Stimulated activated CD4-positive, alpha-beta T cell treated with anti-CD3 and anti-CD28 coated beads, Interleukin-1b, Interleukin-23, amount 100 ng/mL, for 1 hour (primary cell): ENCODE data around the gene SDHA.
"Not testable (repeated sequence)": the region's sequence is repeated elsewhere in the genome, so short reads cannot be mapped to it uniquely, and the experiment has no call there.

ENCODE experiments used
- DNase-seq, 2 donors: peaks; one replicate each; pipeline ENCODE4 v3.0.0-alpha.2; 2020; ENCODE audit warnings: low read depth in 2 of 2

SDHA gene

GRCh38 chr5:198516-199196 lies 19.5 kb upstream of the SDHA start:
- DNase-seq: no peak

GRCh38 chr5:199197-199949 lies 18.7 kb upstream of the SDHA start:
- no peak for DNase-seq

GRCh38 chr5:199950-200645 lies 18.0 kb upstream of the SDHA start:
- DNase-seq: no peak

- no peak for DNase-seq
Observed at GRCh38 chr5:200985-201384, 17.1 kb upstream of the SDHA start.

GRCh38 chr5:201672-202071 lies 16.4 kb upstream of the SDHA start:
- no peak for DNase-seq

GRCh38 chr5:203246-203930 lies 14.7 kb upstream of the SDHA start:
- DNase-seq: no peak

GRCh38 chr5:204001-204400 lies 14.1 kb upstream of the SDHA start:
- DNase-seq: no peak

GRCh38 chr5:204462-204861 lies 13.7 kb upstream of the SDHA start:
- DNase-seq: no peak

- DNase-seq: no peak
Observed at GRCh38 chr5:204966-205670, 13.0 kb upstream of the SDHA start.

- no peak for DNase-seq
Observed at GRCh38 chr5:206406-206805, 11.7 kb upstream of the SDHA start.

- DNase-seq: no peak
Observed at GRCh38 chr5:206927-207536, 11.1 kb upstream of the SDHA start.

- DNase-seq: no peak
Observed at GRCh38 chr5:207599-207998, 10.5 kb upstream of the SDHA start.

- no peak for DNase-seq
Observed at GRCh38 chr5:208449-209114, 9.5 kb upstream of the SDHA start.

GRCh38 chr5:213803-214395 lies 4.2 kb upstream of the SDHA start:
- no peak for DNase-seq

GRCh38 chr5:215256-215655 lies 2.9 kb upstream of the SDHA start:
- DNase-seq: not testable (repeated sequence)

GRCh38 chr5:216076-216475 lies 2.0 kb upstream of the SDHA start:
- DNase-seq: not testable (repeated sequence)

GRCh38 chr5:218457-219291 lies 554 bp downstream of the SDHA start:
- DNase-seq: no peak

- DNase-seq: no peak
Observed at GRCh38 chr5:219460-219863, 1.3 kb downstream of the SDHA start.

GRCh38 chr5:219991-220390 lies 1.9 kb downstream of the SDHA start:
- DNase-seq: no peak
